Activated naive CD4-positive, alpha-beta T cell treated with anti-CD3 and anti-CD28 coated beads, Interleukin-2, amount 10 ng/mL, durations not matched to agents 7 days and 5 days (primary cell): ENCODE measurements around the gene CCDC192.
"Not testable (repeated sequence)": the region's sequence is repeated elsewhere in the genome, so short reads cannot be mapped to it uniquely, and the experiment has no call there.

Source experiments
- CTCF ChIA-PET: fragments of 350-600 bp; sonication (Branson Sonifier 250); formaldehyde crosslinking; loops from one replicate; lab custom pipeline; 2021; ENCODE audit warnings: antibody characterized with exemption; lab: Charles Lee
- DNase-seq: peaks from one replicate; pipeline ENCODE4 v3.0.0-alpha.2; 2020
- H3K27ac Mint-ChIP-seq: one replicate; pipeline ENCODE4 v1.8.0; 2021; ENCODE audit warnings: mild to moderate bottlenecking, moderate library complexity, mixed read lengths
- H3K27me3 Mint-ChIP-seq: one replicate; pipeline ENCODE4 v1.8.0; 2021; ENCODE audit warnings: mild to moderate bottlenecking, mixed read lengths
- H3K36me3 Mint-ChIP-seq: one replicate; pipeline ENCODE4 v1.8.0; 2021; ENCODE audit warnings: mixed read lengths
- H3K4me1 Mint-ChIP-seq: one replicate; pipeline ENCODE4 v1.8.0; 2021; ENCODE audit warnings: mixed read lengths
- H3K4me3 Mint-ChIP-seq: one replicate; pipeline ENCODE4 v1.8.0; 2021; ENCODE audit warnings: mild to moderate bottlenecking, moderate library complexity, mixed read lengths
- H3K9me3 Mint-ChIP-seq: one replicate; pipeline ENCODE4 v1.8.0; 2021; ENCODE audit warnings: mixed read lengths

Gene CCDC192

GRCh38 chr5:127718181-127718580, 15.0 kb downstream of the CCDC192 start:
- Mint-ChIP-seq H3K4me1 (no peaks in the 10 kb centered on the region), H3K27me3 (no peaks in the 10 kb centered on the region), H3K9me3 (no peaks in the 10 kb centered on the region), H3K4me3 (no peak overlapping the region), H3K36me3 (no peaks in the 10 kb centered on the region), H3K27ac (no peak overlapping the region)
- no peak for DNase-seq
- CTCF ChIA-PET = no interaction called here

GRCh38 chr5:127723571-127723970, 20.4 kb downstream of the CCDC192 start:
- H3K27me3 Mint-ChIP-seq = peaks cover 3% of the 10 kb centered on the region
- no peak overlapping the region for H3K27ac Mint-ChIP-seq
- no peaks in the 10 kb centered on the region for H3K36me3 Mint-ChIP-seq
- H3K4me3 Mint-ChIP-seq = no peak overlapping the region
- H3K9me3 Mint-ChIP-seq = peaks cover 2% of the 10 kb centered on the region
- CTCF ChIA-PET = no interaction called here
- H3K4me1 Mint-ChIP-seq = no peaks in the 10 kb centered on the region
- no peak for DNase-seq

- no peaks in the 10 kb centered on the region for H3K4me1 Mint-ChIP-seq
- H3K4me3 Mint-ChIP-seq = no peak overlapping the region
- peaks cover 3% of the 10 kb centered on the region for H3K27me3 Mint-ChIP-seq
- peaks cover 2% of the 10 kb centered on the region for H3K9me3 Mint-ChIP-seq
- no peaks in the 10 kb centered on the region for H3K36me3 Mint-ChIP-seq
- CTCF ChIA-PET = no interaction called here
- H3K27ac Mint-ChIP-seq = no peak overlapping the region
- no peak for DNase-seq
These were observed 22.5 kb downstream of the CCDC192 start for GRCh38 chr5:127725673-127726072.

GRCh38 chr5:127732963-127733362, 29.8 kb downstream of the CCDC192 start:
- Mint-ChIP-seq H3K9me3 (peaks cover 2% of the 10 kb centered on the region), H3K36me3 (no peaks in the 10 kb centered on the region), H3K4me3 (no peak overlapping the region), H3K27ac (no peak overlapping the region), H3K27me3 (no peaks in the 10 kb centered on the region), H3K4me1 (no peaks in the 10 kb centered on the region)
- no peak for DNase-seq
- CTCF ChIA-PET = no interaction called here

- H3K9me3 Mint-ChIP-seq, CTCF ChIA-PET, H3K4me3 Mint-ChIP-seq, H3K36me3 Mint-ChIP-seq, H3K27ac Mint-ChIP-seq, H3K4me1 Mint-ChIP-seq, H3K27me3 Mint-ChIP-seq: not testable (repeated sequence)
- peak; percentile 25 for DNase-seq
These were observed 36.2 kb downstream of the CCDC192 start for GRCh38 chr5:127739348-127739747.

GRCh38 chr5:127739807-127740384, 36.7 kb downstream of the CCDC192 start:
- H3K27ac Mint-ChIP-seq = no peak overlapping the region
- CTCF ChIA-PET = interaction anchor here (0.6 kb wide), 1 partner anchor 10 kb away, joined by 3 read pairs; no protein-coding TSS in a partner anchor
- H3K27me3 Mint-ChIP-seq = peaks cover 8% of the 10 kb centered on the region
- no peak for DNase-seq
- H3K4me1 Mint-ChIP-seq = no peaks in the 10 kb centered on the region
- no peaks in the 10 kb centered on the region for H3K36me3 Mint-ChIP-seq
- no peak overlapping the region for H3K4me3 Mint-ChIP-seq
- H3K9me3 Mint-ChIP-seq = no peaks in the 10 kb centered on the region

GRCh38 chr5:127741412-127741811, 38.2 kb downstream of the CCDC192 start:
- Mint-ChIP-seq H3K27me3 (peaks cover 8% of the 10 kb centered on the region), H3K9me3 (no peaks in the 10 kb centered on the region), H3K36me3 (no peaks in the 10 kb centered on the region), H3K4me1 (no peaks in the 10 kb centered on the region), H3K4me3 (no peak overlapping the region), H3K27ac (no peak overlapping the region)
- no peak for DNase-seq
- CTCF ChIA-PET = no interaction called here

- CTCF ChIA-PET = no interaction called here
- H3K9me3 Mint-ChIP-seq = no peaks in the 10 kb centered on the region
- H3K27me3 Mint-ChIP-seq = peaks cover 8% of the 10 kb centered on the region
- no peak for DNase-seq
- H3K27ac Mint-ChIP-seq = no peak overlapping the region
- no peaks in the 10 kb centered on the region for H3K4me1 Mint-ChIP-seq
- no peaks in the 10 kb centered on the region for H3K36me3 Mint-ChIP-seq
- no peak overlapping the region for H3K4me3 Mint-ChIP-seq
These were observed 41.0 kb downstream of the CCDC192 start for GRCh38 chr5:127744241-127744640.

- no peaks in the 10 kb centered on the region for H3K9me3 Mint-ChIP-seq
- no peaks in the 10 kb centered on the region for H3K36me3 Mint-ChIP-seq
- H3K4me3 Mint-ChIP-seq = no peak overlapping the region
- DNase-seq = no peak
- H3K27ac Mint-ChIP-seq = no peak overlapping the region
- no peaks in the 10 kb centered on the region for H3K4me1 Mint-ChIP-seq
- CTCF ChIA-PET = no interaction called here
- H3K27me3 Mint-ChIP-seq = peaks cover 8% of the 10 kb centered on the region
These were observed 43.6 kb downstream of the CCDC192 start for GRCh38 chr5:127746756-127747155.

GRCh38 chr5:127752503-127753265, 49.5 kb downstream of the CCDC192 start:
- H3K9me3 Mint-ChIP-seq, H3K36me3 Mint-ChIP-seq, H3K4me3 Mint-ChIP-seq, CTCF ChIA-PET, H3K4me1 Mint-ChIP-seq, DNase-seq, H3K27me3 Mint-ChIP-seq: not testable (repeated sequence)
- H3K27ac Mint-ChIP-seq = peak overlapping the region; percentile 58

- H3K27ac Mint-ChIP-seq = no peak overlapping the region
- CTCF ChIA-PET = no interaction called here
- no peak for DNase-seq
- H3K4me3 Mint-ChIP-seq = no peak overlapping the region
- no peaks in the 10 kb centered on the region for H3K27me3 Mint-ChIP-seq
- H3K4me1 Mint-ChIP-seq = no peaks in the 10 kb centered on the region
- H3K36me3 Mint-ChIP-seq = no peaks in the 10 kb centered on the region
- H3K9me3 Mint-ChIP-seq = no peaks in the 10 kb centered on the region
These were observed 51.1 kb downstream of the CCDC192 start for GRCh38 chr5:127754259-127754658.

- H3K27me3 Mint-ChIP-seq = no peaks in the 10 kb centered on the region
- H3K4me3 Mint-ChIP-seq = no peak overlapping the region
- no peaks in the 10 kb centered on the region for H3K36me3 Mint-ChIP-seq
- no peaks in the 10 kb centered on the region for H3K9me3 Mint-ChIP-seq
- CTCF ChIA-PET = no interaction called here
- H3K4me1 Mint-ChIP-seq = no peaks in the 10 kb centered on the region
- no peak overlapping the region for H3K27ac Mint-ChIP-seq
- DNase-seq = no peak
These were observed 51.5 kb downstream of the CCDC192 start for GRCh38 chr5:127754706-127755105.

- Mint-ChIP-seq H3K4me1 (no peaks in the 10 kb centered on the region), H3K27ac (no peak overlapping the region), H3K9me3 (no peaks in the 10 kb centered on the region), H3K36me3 (no peaks in the 10 kb centered on the region), H3K27me3 (no peaks in the 10 kb centered on the region), H3K4me3 (no peak overlapping the region)
- DNase-seq = peak; percentile 22
- CTCF ChIA-PET = interaction anchor here (0.8 to 1.4 kb wide), 6 partner anchors 126 to 444 kb away, joined by 3 to 6 read pairs (median 3); no protein-coding TSS in a partner anchor
These were observed 54.4 kb downstream of the CCDC192 start for GRCh38 chr5:127757576-127757975.

GRCh38 chr5:127758766-127759283, 55.6 kb downstream of the CCDC192 start:
- Mint-ChIP-seq H3K4me1 (no peaks in the 10 kb centered on the region), H3K36me3 (no peaks in the 10 kb centered on the region), H3K4me3 (no peak overlapping the region), H3K27me3 (no peaks in the 10 kb centered on the region), H3K27ac (no peak overlapping the region), H3K9me3 (no peaks in the 10 kb centered on the region)
- no peak for DNase-seq
- CTCF ChIA-PET = interaction anchor here (1.1 to 1.6 kb wide), 4 partner anchors 124 to 443 kb away, joined by 3 to 6 read pairs (median 4); no protein-coding TSS in a partner anchor

GRCh38 chr5:127761869-127762268, 58.7 kb downstream of the CCDC192 start:
- DNase-seq = no peak
- no peaks in the 10 kb centered on the region for H3K36me3 Mint-ChIP-seq
- CTCF ChIA-PET = no interaction called here
- no peaks in the 10 kb centered on the region for H3K27me3 Mint-ChIP-seq
- H3K27ac Mint-ChIP-seq = no peak overlapping the region
- H3K4me3 Mint-ChIP-seq = no peak overlapping the region
- no peaks in the 10 kb centered on the region for H3K4me1 Mint-ChIP-seq
- no peaks in the 10 kb centered on the region for H3K9me3 Mint-ChIP-seq
